ENCODE measurements around the gene EXD3. TPM values are rescaled to one million over a fixed set of nuclear protein-coding genes. Genes with fewer than 3 reads are reported as not detected.

EXD3 gene
- total and polyA plus RNA-seq, 9 of the 15 experiments (the other 6 are each of a cell fraction or from before 2014, with no cell fraction given): 0.29 to 12.5 (median 3.9) TPM

GRCh38 chr9:137459152-137459600, 36.2 kb upstream of the EXD3 start, which contains the start of gene NSMF (continued):
- TF ChIP-seq ZBTB12 (CRISPR knock-in tag; IDR thresholded peaks at IDR 0.05): peak; percentile 90
- no peak for TF ChIP-seq DIDO1 (tag; IDR thresholded peaks at IDR 0.05; ENCODE audit: low read depth)
- no peak for TF ChIP-seq TARDBP (IDR thresholded peaks at IDR 0.05)
- TF ChIP-seq REST (IDR thresholded peaks at IDR 0.05; ENCODE audit: borderline replicate concordance): no peak
- TF ChIP-seq REST (CRISPR knock-in tag; IDR thresholded peaks at IDR 0.05; ENCODE audit: low read depth): 0 out of 2 replicates have a peak, but pooled peaks have one; percentile 17
- TF ChIP-seq RBM22 (IDR thresholded peaks at IDR 0.05; ENCODE audit: low read depth, low read length, poor library complexity, severe bottlenecking): no peak
- TF ChIP-seq L3MBTL2 (IDR thresholded peaks at IDR 0.05): peak; percentile 50; the same call in 1 of the 2 replicates
- TF ChIP-seq SRF (CRISPR knock-in tag; IDR thresholded peaks at IDR 0.05): no peak
- TF ChIP-seq, protein P1, sequence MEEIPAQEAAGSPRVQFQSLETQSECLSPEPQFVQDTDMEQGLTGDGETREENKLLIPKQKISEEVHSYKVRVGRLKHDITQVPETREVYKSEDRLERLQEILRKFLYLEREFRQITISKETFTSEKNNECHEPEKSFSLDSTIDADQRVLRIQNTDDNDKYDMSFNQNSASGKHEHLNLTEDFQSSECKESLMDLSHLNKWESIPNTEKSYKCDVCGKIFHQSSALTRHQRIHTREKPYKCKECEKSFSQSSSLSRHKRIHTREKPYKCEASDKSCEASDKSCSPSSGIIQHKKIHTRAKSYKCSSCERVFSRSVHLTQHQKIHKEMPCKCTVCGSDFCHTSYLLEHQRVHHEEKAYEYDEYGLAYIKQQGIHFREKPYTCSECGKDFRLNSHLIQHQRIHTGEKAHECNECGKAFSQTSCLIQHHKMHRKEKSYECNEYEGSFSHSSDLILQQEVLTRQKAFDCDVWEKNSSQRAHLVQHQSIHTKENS (CRISPR knock-in tag; IDR thresholded peaks at IDR 0.05): no peak
- 0 out of 2 replicates have a peak, but pooled peaks have one; percentile 56 for TF ChIP-seq GATAD2B (IDR thresholded peaks at IDR 0.05; ENCODE audit: borderline replicate concordance)
- no peak for TF ChIP-seq TCF7L2 (IDR thresholded peaks at IDR 0.05; ENCODE audit: low read depth, low read length)
- TF ChIP-seq CXXC5 (CRISPR knock-in tag; IDR thresholded peaks at IDR 0.05): peak; percentile 85
- TF ChIP-seq POLR2G (IDR thresholded peaks at IDR 0.05; ENCODE audit: low read depth, low read length): peak; percentile 86
- TF ChIP-seq ZNF24 (IDR thresholded peaks at IDR 0.05): peak; percentile 2; the same call in 1 of the 2 replicates
- TF ChIP-seq HMGN3 (IDR thresholded peaks at IDR 0.05; ENCODE audit: borderline replicate concordance, extremely low read depth, insufficient read length, low read depth, low read length): peak; percentile 46
- TF ChIP-seq, protein P2, sequence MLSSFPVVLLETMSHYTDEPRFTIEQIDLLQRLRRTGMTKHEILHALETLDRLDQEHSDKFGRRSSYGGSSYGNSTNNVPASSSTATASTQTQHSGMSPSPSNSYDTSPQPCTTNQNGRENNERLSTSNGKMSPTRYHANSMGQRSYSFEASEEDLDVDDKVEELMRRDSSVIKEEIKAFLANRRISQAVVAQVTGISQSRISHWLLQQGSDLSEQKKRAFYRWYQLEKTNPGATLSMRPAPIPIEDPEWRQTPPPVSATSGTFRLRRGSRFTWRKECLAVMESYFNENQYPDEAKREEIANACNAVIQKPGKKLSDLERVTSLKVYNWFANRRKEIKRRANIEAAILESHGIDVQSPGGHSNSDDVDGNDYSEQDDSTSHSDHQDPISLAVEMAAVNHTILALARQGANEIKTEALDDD (IDR thresholded peaks at IDR 0.05): no peak
- TF ChIP-seq ZNF23 (CRISPR knock-in tag; IDR thresholded peaks at IDR 0.05): no peak
- TF ChIP-seq BCL6 (CRISPR knock-in tag; IDR thresholded peaks at IDR 0.05): no peak
